Measurements from ENCODE around the gene SCYL1.

The SCYL1 gene

GRCh38 chr11:65574811-65575567 is 50.1 kb downstream of the SCYL1 start:
- Histone ChIP-seq H3K36me3 (ENCODE audit: insufficient read depth) (no peaks in the 10 kb centered on the region), H3K4me2 (peak overlapping the region; percentile 95), H3K27ac (peak overlapping the region; percentile 61), H2AFZ (ENCODE audit: low read depth) (no peak overlapping the region), H3K4me1 (ENCODE audit: low read depth, poor library complexity, severe bottlenecking) (peaks cover 43% of the 10 kb centered on the region), H3K27me3 (ENCODE audit: insufficient read depth, low read depth) (no peaks in the 10 kb centered on the region), H3K9ac (peak overlapping the region; percentile 36; the same call in 1 of the 2 replicates), H3K79me2 (ENCODE audit: insufficient read depth, low read depth) (peaks cover 50% of the 10 kb centered on the region), H3K4me3 (IDR thresholded peaks at IDR 0.05; ENCODE audit: insufficient read depth, low read depth, low read length) (no peak overlapping the region), H4K20me1 (ENCODE audit: insufficient read depth) (no peaks in the 10 kb centered on the region)
- TF ChIP-seq, protein P1, sequence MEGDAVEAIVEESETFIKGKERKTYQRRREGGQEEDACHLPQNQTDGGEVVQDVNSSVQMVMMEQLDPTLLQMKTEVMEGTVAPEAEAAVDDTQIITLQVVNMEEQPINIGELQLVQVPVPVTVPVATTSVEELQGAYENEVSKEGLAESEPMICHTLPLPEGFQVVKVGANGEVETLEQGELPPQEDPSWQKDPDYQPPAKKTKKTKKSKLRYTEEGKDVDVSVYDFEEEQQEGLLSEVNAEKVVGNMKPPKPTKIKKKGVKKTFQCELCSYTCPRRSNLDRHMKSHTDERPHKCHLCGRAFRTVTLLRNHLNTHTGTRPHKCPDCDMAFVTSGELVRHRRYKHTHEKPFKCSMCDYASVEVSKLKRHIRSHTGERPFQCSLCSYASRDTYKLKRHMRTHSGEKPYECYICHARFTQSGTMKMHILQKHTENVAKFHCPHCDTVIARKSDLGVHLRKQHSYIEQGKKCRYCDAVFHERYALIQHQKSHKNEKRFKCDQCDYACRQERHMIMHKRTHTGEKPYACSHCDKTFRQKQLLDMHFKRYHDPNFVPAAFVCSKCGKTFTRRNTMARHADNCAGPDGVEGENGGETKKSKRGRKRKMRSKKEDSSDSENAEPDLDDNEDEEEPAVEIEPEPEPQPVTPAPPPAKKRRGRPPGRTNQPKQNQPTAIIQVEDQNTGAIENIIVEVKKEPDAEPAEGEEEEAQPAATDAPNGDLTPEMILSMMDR (conservative IDR thresholded peaks at IDR 0.05; ENCODE audit: low read depth, low read length): no peak

GRCh38 chr11:65575568-65576231 is 50.8 kb downstream of the SCYL1 start, which contains the start of gene EHBP1L1:
EHBP1L1 (plus strand) TSS chr11:65576053; CDS start chr11:65576303, 250 bp downstream.
- peak within 1 kb of the TSS; percentile 70 for H3K27ac ChIP-seq
- peaks cover 47% of the 10 kb centered on the region for H3K79me2 ChIP-seq (ENCODE audit: insufficient read depth, low read depth)
- H2AFZ ChIP-seq (ENCODE audit: low read depth): no peak within 1 kb of the TSS
- H3K4me1 ChIP-seq (ENCODE audit: low read depth, poor library complexity, severe bottlenecking): peaks cover 43% of the 10 kb centered on the region
- no peaks in the 10 kb centered on the region for H3K36me3 ChIP-seq (ENCODE audit: insufficient read depth)
- H3K27me3 ChIP-seq (ENCODE audit: insufficient read depth, low read depth): no peaks in the 10 kb centered on the region
- H4K20me1 ChIP-seq (ENCODE audit: insufficient read depth): no peaks in the 10 kb centered on the region
- TF ChIP-seq, protein P1 (conservative IDR thresholded peaks at IDR 0.05; ENCODE audit: low read depth, low read length): no peak
- H3K9ac ChIP-seq: peak within 1 kb of the TSS; percentile 76
- H3K4me3 ChIP-seq (IDR thresholded peaks at IDR 0.05; ENCODE audit: insufficient read depth, low read depth, low read length): no peak within 1 kb of the TSS
- peak within 1 kb of the TSS; percentile 97 for H3K4me2 ChIP-seq

DNA sequence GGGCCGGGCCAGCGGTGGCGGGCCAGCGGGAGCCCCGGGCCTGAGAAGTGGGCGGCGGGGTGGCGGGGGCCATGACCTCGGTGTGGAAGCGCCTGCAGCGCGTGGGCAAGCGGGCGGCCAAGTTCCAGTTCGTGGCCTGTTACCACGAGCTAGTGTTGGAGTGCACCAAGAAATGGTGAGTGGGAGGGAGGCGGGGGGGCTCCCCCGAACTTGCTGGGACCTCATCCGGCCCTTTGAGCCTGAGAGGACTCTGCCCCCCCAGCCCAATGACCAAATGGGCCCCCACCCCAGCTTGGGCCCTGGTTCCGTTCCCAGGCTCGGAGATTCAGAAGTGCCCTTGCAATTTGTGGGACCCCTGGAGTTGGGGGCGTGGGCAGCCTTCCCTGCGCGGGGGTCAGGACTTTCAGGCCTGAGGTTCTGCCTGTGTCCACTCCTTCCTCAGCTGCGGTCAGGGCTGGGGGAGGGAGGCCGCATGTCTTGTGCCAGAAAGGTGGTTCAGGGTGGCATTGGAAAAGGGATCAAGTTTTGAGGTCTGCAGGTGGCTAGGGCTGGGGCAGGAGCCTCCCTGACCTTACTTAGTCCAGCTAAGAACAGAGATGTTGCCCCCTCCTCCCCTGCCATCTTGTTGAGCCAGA is 51.5 kb downstream of the SCYL1 start:
- Histone ChIP-seq H3K27me3 (ENCODE audit: insufficient read depth, low read depth) (no peaks in the 10 kb centered on the region), H3K4me1 (ENCODE audit: low read depth, poor library complexity, severe bottlenecking) (peaks cover 39% of the 10 kb centered on the region), H3K4me3 (IDR thresholded peaks at IDR 0.05; ENCODE audit: insufficient read depth, low read depth, low read length) (no peak overlapping the region), H2AFZ (ENCODE audit: low read depth) (no peak overlapping the region), H3K9ac (peak overlapping the region; percentile 76), H3K79me2 (ENCODE audit: insufficient read depth, low read depth) (peaks cover 41% of the 10 kb centered on the region), H4K20me1 (ENCODE audit: insufficient read depth) (no peaks in the 10 kb centered on the region), H3K4me2 (peak overlapping the region; percentile 97), H3K36me3 (ENCODE audit: insufficient read depth) (no peaks in the 10 kb centered on the region; the same call in 1 of the 2 replicates), H3K27ac (peak overlapping the region; percentile 70)
- TF ChIP-seq, protein P1 (conservative IDR thresholded peaks at IDR 0.05; ENCODE audit: low read depth, low read length): no peak

DNA sequence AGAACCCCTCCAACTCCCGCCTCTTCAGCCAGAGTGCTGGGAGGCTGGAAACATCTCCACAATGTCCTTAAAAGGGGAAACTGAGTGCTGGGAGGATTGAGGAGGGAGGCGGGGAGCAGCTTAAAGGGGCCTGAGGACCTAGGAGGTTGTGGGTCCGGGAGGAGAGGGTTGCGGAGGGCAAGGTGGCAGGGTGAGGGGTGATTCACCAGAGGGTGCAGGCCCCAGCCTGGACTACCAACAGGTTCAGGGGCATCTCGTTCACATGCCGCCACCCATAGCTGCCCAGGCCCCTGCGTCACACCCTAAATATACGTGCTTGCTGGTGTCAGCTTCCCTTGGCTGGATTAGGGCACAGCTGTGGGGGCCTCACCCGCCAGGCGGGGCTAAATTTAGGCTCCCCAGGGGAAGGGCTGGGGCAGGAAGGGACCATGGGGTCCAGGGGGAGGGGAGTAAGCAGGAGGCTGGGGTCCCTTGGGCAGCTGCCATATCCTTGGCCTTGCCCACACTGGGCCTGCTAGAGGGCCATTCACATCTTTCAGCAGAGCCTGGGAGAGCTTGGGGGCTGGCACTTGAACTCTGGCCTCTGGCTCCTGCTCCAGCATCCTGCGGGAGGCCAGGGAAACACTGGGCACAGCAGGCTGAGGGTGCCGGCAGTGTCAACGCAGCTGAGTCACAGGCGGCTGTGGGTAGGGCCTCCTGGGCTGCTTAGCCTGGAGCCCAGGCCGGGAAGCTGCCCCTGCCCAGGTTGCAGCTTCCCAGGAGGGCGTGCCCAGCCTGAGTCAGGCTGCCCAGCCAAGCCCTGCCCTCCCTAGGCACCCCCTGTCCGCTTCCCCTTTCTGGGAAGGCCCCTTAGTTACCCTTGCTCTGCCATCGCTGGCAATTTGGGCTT is 52.2 kb downstream of the SCYL1 start:
- Histone ChIP-seq H3K79me2 (ENCODE audit: insufficient read depth, low read depth) (peaks cover 35% of the 10 kb centered on the region), H3K4me1 (ENCODE audit: low read depth, poor library complexity, severe bottlenecking) (peaks cover 32% of the 10 kb centered on the region), H3K27me3 (ENCODE audit: insufficient read depth, low read depth) (no peaks in the 10 kb centered on the region), H3K9ac (peak overlapping the region; percentile 76), H3K36me3 (ENCODE audit: insufficient read depth) (no peaks in the 10 kb centered on the region; the same call in 1 of the 2 replicates), H2AFZ (ENCODE audit: low read depth) (no peak overlapping the region), H3K27ac (peak overlapping the region; percentile 70), H3K4me2 (peak overlapping the region; percentile 97), H4K20me1 (ENCODE audit: insufficient read depth) (no peaks in the 10 kb centered on the region), H3K4me3 (IDR thresholded peaks at IDR 0.05; ENCODE audit: insufficient read depth, low read depth, low read length) (no peak overlapping the region)
- TF ChIP-seq, protein P1 (conservative IDR thresholded peaks at IDR 0.05; ENCODE audit: low read depth, low read length): no peak
